Thyroid gland (tissue), 4 donors: ENCODE data around the gene ATG4C.
"Not testable (repeated sequence)": the region's sequence is repeated elsewhere in the genome, so short reads cannot be mapped to it uniquely, and the experiment has no call there.

Experiments
- CTCF ChIP-seq, 6 experiments: fragments of 200-600 bp in 3 of 6; fragments of 450-650 bp in 3 of 6; sonication (generic) in 3 of 6; IDR thresholded peaks; one replicate each; pipeline ENCODE4 v1.5.1; 2016 to 2019; ENCODE audit warnings: antibody characterized with exemption in 6 of 6, mild to moderate bottlenecking in 2 of 6, inconsistent platforms in 1 of 6, moderate library complexity in 1 of 6
- POLR2A ChIP-seq, 2 donors: fragments of 450-650 bp; IDR thresholded peaks; one replicate each; pipeline ENCODE4 v1.6.1; 2017; ENCODE audit warnings: antibody characterized with exemption in 2 of 2, mild to moderate bottlenecking in 2 of 2, moderate library complexity in 1 of 2

- not testable (repeated sequence) for TF ChIP-seq CTCF, POLR2A (IDR thresholded peaks at IDR 0.05)
Observed at GRCh38 chr1:62754938-62755337, 29.0 kb upstream of the ATG4C start.
